GM13976 (cell line): ENCODE results near the gene LRRC47.
"Not testable (repeated sequence)": the region's sequence is repeated elsewhere in the genome, so short reads cannot be mapped to it uniquely, and the experiment has no call there.

Experiments used
- DNase-seq: peaks from one replicate; pipeline ENCODE4 v3.0.0; 2012; ENCODE audit warnings: low spot score
- in situ Hi-C: fragments of 300-500 bp; cut with MboI; formaldehyde crosslinking; loops from one replicate; pipeline ENCODE4 v1.12.0; 2022; ENCODE audit warnings: low sequenced_read_pairs, mixed read lengths, inconsistent platforms; ENCODE audit not compliant: unreplicated experiment
- TF ChIP-seq, protein P1 (sequence below): IDR thresholded peaks from 2 replicates; pipeline ENCODE4 v1.5.1; 2012; ENCODE audit warnings: borderline replicate concordance, mild to moderate bottlenecking; ENCODE audit not compliant: insufficient read depth; ENCODE audit errors: extremely low read depth, missing control alignments, control extremely low read depth

The LRRC47 gene

GRCh38 chr1:3817821-3818597 is 21.7 kb upstream of the LRRC47 start:
- DNase-seq: no peak
- in situ Hi-C loops: no loop called here
- TF ChIP-seq, protein P1, sequence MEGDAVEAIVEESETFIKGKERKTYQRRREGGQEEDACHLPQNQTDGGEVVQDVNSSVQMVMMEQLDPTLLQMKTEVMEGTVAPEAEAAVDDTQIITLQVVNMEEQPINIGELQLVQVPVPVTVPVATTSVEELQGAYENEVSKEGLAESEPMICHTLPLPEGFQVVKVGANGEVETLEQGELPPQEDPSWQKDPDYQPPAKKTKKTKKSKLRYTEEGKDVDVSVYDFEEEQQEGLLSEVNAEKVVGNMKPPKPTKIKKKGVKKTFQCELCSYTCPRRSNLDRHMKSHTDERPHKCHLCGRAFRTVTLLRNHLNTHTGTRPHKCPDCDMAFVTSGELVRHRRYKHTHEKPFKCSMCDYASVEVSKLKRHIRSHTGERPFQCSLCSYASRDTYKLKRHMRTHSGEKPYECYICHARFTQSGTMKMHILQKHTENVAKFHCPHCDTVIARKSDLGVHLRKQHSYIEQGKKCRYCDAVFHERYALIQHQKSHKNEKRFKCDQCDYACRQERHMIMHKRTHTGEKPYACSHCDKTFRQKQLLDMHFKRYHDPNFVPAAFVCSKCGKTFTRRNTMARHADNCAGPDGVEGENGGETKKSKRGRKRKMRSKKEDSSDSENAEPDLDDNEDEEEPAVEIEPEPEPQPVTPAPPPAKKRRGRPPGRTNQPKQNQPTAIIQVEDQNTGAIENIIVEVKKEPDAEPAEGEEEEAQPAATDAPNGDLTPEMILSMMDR: no peak

GRCh38 chr1:3817138-3817740 is 20.9 kb upstream of the LRRC47 start:
- no peak for DNase-seq
- in situ Hi-C loops: no loop called here
- TF ChIP-seq, protein P1: no peak

DNA sequence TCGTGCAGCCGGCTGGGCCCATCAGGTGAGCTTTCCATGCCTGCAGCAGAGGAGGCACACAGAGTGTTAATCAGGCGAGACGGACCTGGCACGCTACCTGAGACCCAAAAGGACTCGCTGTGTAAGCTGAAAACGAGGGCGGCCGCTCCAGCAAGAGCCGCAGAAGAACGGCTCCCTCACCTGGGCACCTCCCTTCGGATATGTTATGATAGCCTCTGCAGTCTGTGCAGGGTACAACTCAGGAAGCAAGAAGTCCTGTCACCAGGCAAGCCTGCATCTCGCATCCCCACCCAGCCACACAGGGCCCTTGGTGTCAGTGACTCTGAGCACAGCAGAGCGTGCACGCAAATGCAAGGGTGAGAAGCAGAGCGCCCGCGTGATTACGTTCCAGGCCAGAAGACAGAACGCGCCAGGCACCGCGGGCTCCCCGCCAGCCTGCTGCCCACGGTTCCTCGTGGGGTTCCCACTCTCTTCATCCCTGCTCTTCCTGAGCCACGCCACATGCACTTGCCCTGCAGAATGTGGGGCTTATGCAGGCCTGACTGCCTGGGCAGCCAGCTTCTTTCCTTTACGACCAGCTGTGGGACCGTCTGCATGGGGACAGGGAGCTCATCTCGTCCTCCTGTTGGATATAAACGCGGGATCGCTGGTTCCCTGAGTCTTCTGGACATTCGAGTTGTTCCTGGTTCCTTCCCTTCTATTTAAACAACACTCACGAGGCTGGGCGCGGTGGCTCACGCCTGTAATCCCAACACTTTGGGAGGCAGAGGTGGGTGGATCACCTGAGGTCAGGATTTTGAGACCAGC is 20.2 kb upstream of the LRRC47 start:
- DNase-seq: no peak
- TF ChIP-seq, protein P1: no peak
- in situ Hi-C loops: no loop called here

DNA sequence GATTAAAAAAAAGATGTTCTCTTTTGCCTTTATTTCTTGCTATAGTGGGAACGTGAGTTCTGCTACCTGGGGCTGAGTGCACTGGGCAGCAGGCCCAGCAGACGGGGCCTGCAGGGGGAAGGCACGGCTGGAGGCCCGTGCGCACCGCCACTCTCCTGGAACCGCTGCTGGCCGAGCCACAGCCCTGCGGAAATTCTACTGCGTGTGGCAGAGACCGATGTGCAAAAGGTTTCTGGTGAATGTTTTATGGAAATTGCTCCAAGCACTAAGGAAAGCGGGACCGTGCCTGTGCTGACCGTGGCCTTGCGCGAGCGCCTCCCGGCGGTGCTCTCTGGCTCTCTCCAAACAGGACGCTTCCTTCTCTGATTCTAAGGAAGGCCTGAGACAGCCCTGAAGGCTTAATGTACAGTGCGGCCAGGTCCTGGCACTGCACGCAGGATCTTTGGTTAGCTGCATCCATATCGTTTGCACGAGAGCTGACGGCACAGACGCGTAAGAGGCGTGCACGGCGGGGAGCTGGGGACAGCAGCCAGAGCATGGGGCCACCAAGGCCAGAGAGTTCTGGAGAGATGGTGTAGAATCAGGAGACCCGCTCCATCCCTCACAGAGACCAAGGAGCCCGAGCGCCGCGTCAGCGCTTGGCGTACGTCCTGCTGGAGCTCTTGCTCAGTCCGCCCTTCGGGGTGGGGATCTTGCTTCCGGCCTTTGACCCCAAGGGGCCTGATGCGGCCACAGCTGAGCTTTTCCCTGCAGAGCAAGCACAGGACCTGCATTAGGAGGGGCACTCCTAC is 18.7 kb upstream of the LRRC47 start:
- in situ Hi-C loops: no loop called here
- TF ChIP-seq, protein P1: no peak
- no peak for DNase-seq

- in situ Hi-C loops: no loop called here
- TF ChIP-seq, protein P1: no peak
- DNase-seq: no peak
Measured at GRCh38 chr1:3814065-3814464, 17.8 kb upstream of the LRRC47 start.

DNA sequence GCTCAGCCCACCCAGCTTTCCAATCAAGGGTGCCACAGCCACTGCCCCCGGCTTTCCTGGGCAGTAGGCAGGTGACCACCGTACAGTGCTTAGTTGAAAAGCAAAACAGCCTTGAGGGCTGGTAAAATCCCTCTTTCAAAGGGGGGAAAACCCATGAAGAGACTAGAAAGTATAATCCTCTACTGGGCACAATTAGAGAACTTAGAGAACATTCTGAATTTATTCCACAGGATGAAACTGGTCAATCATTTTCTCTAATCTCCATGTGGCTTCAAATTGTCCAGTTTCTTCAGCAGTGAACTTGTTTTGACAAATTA is 15.3 kb upstream of the LRRC47 start:
- in situ Hi-C loops: no loop called here
- TF ChIP-seq, protein P1: no peak
- no peak for DNase-seq

GRCh38 chr1:3810149-3810761 is 14.0 kb upstream of the LRRC47 start:
- in situ Hi-C loops: not testable (repeated sequence)

More at GRCh38 chr1:3810149-3810761, 14.0 kb upstream of the LRRC47 start:
- DNase-seq: not testable (repeated sequence)
